Activated naive CD8-positive, alpha-beta T cell treated with anti-CD3 and anti-CD28 coated beads, Interleukin-2, amount 10 ng/mL, durations not matched to agents 7 days and 5 days (primary cell): ENCODE results near the gene EGR2. TPM values are rescaled to one million over a fixed set of nuclear protein-coding genes. Genes with fewer than 3 reads are reported as not detected.

Experiments
- ATAC-seq: fragments of 150-1000 bp; cut with Tn5 transposase; one replicate; pipeline ENCODE4 v1.10.0; 2021; ENCODE audit warnings: low read depth, moderate library complexity
- POLR2A ChIA-PET: fragments of 350-600 bp; sonication (Branson Sonifier 250); formaldehyde crosslinking; loops from one replicate; lab custom pipeline; 2021; ENCODE audit warnings: antibody characterized with exemption; lab: Charles Lee
- DNase-seq: peaks from one replicate; pipeline ENCODE4 v3.0.0; 2021
- H3K27ac Mint-ChIP-seq: one replicate; pipeline ENCODE4 v1.8.0; 2022; ENCODE audit warnings: mild to moderate bottlenecking, mixed read lengths
- H3K27me3 Mint-ChIP-seq: one replicate; pipeline ENCODE4 v1.8.0; 2022; ENCODE audit warnings: mild to moderate bottlenecking, moderate library complexity, mixed read lengths
- H3K36me3 Mint-ChIP-seq: one replicate; pipeline ENCODE4 v1.8.0; 2021; ENCODE audit warnings: mild to moderate bottlenecking, mixed read lengths
- H3K4me1 Mint-ChIP-seq: one replicate; pipeline ENCODE4 v1.8.0; 2021; ENCODE audit warnings: mixed read lengths
- H3K4me3 Mint-ChIP-seq: one replicate; pipeline ENCODE4 v1.8.0; 2022; ENCODE audit warnings: mild to moderate bottlenecking, moderate library complexity, mixed read lengths
- H3K9me3 Mint-ChIP-seq: one replicate; pipeline ENCODE4 v1.8.0; 2021; ENCODE audit warnings: mixed read lengths
- total RNA-seq, 2 experiments: library from RNA; stranded (reverse); gene quantifications; one replicate each; pipeline ENCODE4 v1.2.3, GENCODE V29; 2021

Gene EGR2
- total RNA-seq, 2 experiments from 2014 or later: 1.4 to 2.2 TPM

DNA sequence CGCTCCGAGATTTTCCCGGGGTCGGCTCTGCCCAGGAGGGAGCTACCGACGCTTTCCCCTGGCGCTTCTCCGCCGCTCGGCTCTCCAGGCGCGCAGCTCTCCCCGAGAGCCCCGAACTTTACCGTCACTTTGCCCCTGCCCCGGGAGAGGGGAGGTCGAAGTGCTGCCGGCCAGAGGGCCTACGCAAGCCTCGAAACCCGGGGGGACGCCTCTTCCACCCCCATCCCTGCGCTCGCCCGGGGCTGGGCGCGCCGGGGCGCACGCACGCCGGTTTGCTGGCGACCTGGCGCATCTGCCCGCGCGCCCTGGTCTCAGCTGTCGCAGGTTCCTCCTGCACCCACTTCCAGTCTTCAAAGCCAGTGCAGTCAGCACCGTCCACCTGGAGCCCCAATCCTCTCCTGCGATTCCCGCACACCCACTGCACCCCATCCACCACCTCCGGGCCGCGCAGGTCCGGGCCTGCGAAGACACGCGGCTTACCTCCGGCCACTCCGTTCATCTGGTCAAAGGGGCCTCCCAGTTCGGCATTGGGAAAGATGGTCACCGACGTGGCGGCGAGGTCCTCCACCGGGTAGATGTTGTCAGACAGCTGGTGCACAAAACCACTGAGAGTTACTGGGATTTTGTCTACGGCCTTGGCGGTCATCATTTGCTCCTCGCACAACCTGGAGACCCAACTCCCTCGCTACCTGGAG, 638 bp downstream of the EGR2 start:
- peaks cover 35% of the 10 kb centered on the region for H3K4me1 Mint-ChIP-seq
- peak overlapping the region; percentile 97 for H3K27ac Mint-ChIP-seq
- no peaks in the 10 kb centered on the region for H3K9me3 Mint-ChIP-seq
- H3K4me3 Mint-ChIP-seq: peak overlapping the region; percentile 92
- POLR2A ChIA-PET: interaction anchor here (0.7 to 5.1 kb wide), 9 partner anchors 11 to 814 kb away, joined by 3 to 73 read pairs (median 4); partner anchors contain the start of genes ADO and REEP3
- H3K27me3 Mint-ChIP-seq: peaks cover 45% of the 10 kb centered on the region
- ATAC-seq (no peak), DNase-seq (peak; percentile 57)
- H3K36me3 Mint-ChIP-seq: peaks cover 4% of the 10 kb centered on the region

DNA sequence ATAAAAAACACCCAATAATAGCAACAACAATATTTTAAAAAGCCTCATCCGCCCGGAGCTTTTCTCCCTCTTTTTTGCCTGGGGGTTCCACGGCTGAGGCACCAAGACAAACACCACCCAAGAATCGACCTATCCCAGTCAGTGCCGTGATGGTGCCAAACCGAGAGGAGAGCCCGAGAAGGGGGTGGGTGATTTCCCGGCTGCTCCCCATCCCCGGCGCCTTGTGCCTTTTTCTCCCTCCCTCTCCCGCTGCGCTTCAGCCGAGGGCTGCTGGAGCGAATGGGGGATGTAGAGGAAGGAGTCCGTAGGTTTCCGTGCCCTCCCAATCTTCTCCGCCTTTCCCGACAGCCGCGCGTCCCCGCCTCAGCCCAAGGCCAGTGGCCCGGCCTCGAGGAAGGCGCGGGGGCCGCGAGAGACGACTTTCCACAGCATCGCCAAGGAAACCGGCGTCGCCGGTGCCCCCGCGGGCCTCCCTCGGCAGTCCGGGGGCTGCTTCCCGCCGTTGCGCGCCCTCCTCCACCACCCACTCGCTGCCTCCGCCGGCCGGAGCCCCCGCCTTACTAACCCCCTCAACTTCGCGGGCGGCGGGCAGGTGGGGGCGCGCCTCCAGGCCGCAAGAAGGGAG, 1.3 kb downstream of the EGR2 start:
- peak overlapping the region; percentile 92 for H3K4me3 Mint-ChIP-seq
- POLR2A ChIA-PET: interaction anchor here (0.9 to 5.1 kb wide), 4 partner anchors 10 to 177 kb away, joined by 3 to 73 read pairs (median 40); partner anchors contain the start of gene ADO
- H3K4me1 Mint-ChIP-seq: peaks cover 39% of the 10 kb centered on the region
- peaks cover 38% of the 10 kb centered on the region for H3K27me3 Mint-ChIP-seq
- H3K9me3 Mint-ChIP-seq: no peaks in the 10 kb centered on the region
- no peak overlapping the region for H3K27ac Mint-ChIP-seq
- ATAC-seq (no peak), DNase-seq (no peak)
- peaks cover 4% of the 10 kb centered on the region for H3K36me3 Mint-ChIP-seq

- Mint-ChIP-seq H3K4me1 (peaks cover 38% of the 10 kb centered on the region), H3K27ac (no peak overlapping the region), H3K9me3 (no peaks in the 10 kb centered on the region), H3K4me3 (peak overlapping the region; percentile 92), H3K36me3 (peaks cover 6% of the 10 kb centered on the region), H3K27me3 (peaks cover 29% of the 10 kb centered on the region)
- ATAC-seq (no peak), DNase-seq (no peak)
- POLR2A ChIA-PET: interaction anchor here (5.1 kb wide), 1 partner anchor 9 kb away, joined by 73 read pairs; the partner anchor contains the start of gene ADO
Measured at GRCh38 chr10:62813981-62814380, 2.2 kb downstream of the EGR2 start.

DNA sequence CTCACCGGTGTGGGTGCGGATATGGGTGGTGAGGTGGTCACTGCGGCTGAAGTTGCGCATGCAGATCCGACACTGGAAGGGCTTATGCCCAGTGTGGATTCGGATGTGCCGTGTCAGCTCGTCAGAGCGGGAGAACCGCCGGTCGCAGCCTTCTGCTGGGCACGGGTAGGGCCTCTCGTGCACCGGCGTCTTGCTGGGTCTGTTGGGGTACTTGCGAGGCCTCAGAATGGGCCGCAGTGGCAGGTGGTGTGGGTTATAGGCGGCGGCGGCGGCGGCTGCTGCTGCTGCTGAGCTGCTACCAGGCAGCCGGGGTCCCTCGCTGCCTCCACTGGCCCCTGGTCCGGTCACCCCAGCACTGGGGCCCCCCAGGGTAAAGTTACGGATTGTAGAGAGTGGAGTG, 2.7 kb downstream of the EGR2 start:
- DNase-seq (no peak), ATAC-seq (no peak)
- no peaks in the 10 kb centered on the region for H3K9me3 Mint-ChIP-seq
- peaks cover 11% of the 10 kb centered on the region for H3K36me3 Mint-ChIP-seq
- peaks cover 40% of the 10 kb centered on the region for H3K4me1 Mint-ChIP-seq
- H3K27ac Mint-ChIP-seq: no peak overlapping the region
- H3K27me3 Mint-ChIP-seq: peaks cover 28% of the 10 kb centered on the region
- H3K4me3 Mint-ChIP-seq: peak overlapping the region; percentile 92
- POLR2A ChIA-PET: interaction anchor here (1.0 kb wide), 1 partner anchor 9 kb away, joined by 3 read pairs; the partner anchor contains the start of gene ADO

DNA sequence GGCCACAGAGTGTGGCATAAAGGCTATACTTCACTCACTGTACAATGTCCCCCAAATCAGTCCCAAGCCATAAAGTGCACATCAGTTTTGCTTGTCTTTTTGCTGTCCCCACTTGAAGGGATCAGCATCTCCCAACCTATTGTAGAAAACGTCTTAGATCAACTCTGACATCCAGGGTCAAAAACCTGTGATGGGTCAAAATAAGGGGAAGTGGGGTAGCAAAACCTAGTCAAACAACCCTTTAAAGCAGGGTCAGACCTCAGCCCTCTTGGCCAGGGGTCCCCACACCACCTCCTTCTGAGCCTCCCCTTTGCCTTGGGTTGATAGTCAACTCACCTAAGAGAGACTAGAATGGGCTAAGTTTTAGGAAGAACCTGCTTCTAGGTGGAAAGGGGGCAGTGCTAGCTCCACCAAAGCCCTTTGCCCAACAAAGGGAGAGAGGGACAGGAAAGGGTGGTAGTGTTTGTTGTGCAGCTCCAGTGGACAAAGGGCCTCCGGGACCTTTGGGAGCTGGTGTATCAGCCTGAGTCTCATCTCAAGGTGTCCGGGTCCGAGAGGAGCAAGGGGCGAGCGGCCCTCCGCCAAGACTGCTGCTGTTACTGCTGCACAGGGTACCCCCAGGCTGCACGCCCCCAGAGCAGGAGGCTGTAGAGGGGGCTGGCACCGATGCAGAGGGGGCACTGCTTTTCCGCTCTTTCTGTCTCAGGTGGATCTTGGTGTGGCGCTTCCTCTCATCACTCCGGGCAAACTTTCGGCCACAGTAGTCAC, 3.3 kb downstream of the EGR2 start:
- Mint-ChIP-seq H3K36me3 (peaks cover 16% of the 10 kb centered on the region), H3K4me3 (no peak overlapping the region), H3K9me3 (no peaks in the 10 kb centered on the region), H3K27me3 (peaks cover 25% of the 10 kb centered on the region), H3K4me1 (peaks cover 39% of the 10 kb centered on the region), H3K27ac (no peak overlapping the region)
- POLR2A ChIA-PET: interaction anchor here (1.0 kb wide), 1 partner anchor 8 kb away, joined by 3 read pairs; the partner anchor contains the start of gene ADO
- no peak for ATAC-seq
- DNase-seq: no peak

DNA sequence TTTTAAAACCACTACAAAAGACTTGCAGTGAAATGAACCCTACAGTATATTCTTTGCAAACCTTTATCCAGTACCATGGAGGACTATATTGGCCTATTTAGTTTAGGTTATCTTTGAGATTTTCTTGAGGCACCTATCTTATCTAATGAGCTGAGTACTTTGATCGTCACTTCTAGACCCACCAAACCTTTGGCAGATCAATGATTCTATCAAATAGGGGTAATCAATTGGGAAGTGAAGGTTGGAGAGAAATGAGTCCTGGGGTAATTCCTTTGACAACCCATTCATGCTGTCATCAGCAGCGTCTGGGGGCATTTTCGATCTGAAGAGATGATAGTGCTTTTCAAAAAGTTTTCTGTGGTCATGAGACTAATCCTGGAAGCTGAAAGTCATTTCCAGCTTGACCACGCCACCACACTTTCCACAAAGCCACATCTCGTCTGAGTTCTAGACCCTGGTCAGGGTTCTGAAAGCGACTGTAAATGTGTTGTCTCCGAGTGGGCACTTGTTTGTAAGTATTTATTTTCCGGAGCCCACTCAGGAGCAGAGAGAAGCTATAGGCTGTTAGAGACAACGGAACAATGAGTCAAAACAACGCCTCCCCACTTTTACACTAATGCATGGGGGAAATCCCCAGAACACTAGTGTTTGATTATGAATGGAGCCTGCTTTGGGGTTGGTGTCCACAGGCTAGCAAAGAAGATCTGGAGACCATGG, 4.8 kb downstream of the EGR2 start:
- ATAC-seq (peak; percentile 12), DNase-seq (peak; percentile 54)
- Mint-ChIP-seq H3K36me3 (peaks cover 21% of the 10 kb centered on the region), H3K9me3 (no peaks in the 10 kb centered on the region), H3K4me1 (peaks cover 50% of the 10 kb centered on the region), H3K4me3 (peak overlapping the region; percentile 14), H3K27ac (no peak overlapping the region), H3K27me3 (peaks cover 25% of the 10 kb centered on the region)
- POLR2A ChIA-PET: interaction anchor here (1.1 to 1.4 kb wide), 3 partner anchors 42 to 174 kb away, joined by 3 to 8 read pairs (median 6); no protein-coding TSS in a partner anchor

DNA sequence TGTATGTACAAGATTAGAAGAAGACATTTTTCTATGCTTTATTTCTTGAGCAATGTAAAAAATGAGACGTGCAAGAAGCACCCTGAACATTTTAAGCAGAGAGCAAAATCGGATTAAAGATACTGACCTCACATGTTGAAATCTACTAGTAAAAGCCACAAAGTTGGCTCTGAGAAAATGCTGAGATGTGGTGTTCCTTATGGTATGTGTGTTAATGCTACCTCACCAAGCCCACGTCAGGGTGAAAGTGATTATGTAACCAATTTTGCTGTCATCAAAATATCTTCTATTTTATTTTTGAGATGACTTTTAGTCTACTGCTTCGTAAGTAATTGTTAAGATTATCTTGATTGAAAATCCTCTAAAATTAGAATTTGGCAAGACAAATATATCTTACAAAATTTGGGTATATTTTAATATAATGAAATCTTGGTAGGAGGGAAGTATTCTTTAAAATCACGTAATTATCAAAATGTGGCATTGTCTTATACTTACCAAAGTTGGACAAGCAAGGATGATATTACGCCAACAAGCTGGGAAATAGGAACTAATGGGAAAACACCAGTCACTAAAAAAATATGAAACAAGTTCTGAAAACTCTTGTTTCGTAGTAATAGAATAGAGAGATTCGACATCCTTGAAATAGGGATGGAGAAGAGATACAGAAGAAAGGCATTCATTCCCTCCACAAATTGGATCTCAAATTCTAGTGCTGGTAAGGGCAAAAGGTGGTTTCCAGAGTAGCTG, 5.8 kb downstream of the EGR2 start:
- POLR2A ChIA-PET: interaction anchor here (0.6 to 1.4 kb wide), 3 partner anchors 76 to 552 kb away, joined by 3 to 8 read pairs (median 6); no protein-coding TSS in a partner anchor
- Mint-ChIP-seq H3K9me3 (no peaks in the 10 kb centered on the region), H3K36me3 (peaks cover 22% of the 10 kb centered on the region), H3K27me3 (peaks cover 17% of the 10 kb centered on the region), H3K27ac (no peak overlapping the region), H3K4me3 (no peak overlapping the region), H3K4me1 (peaks cover 47% of the 10 kb centered on the region)
- ATAC-seq (no peak), DNase-seq (no peak)

DNA sequence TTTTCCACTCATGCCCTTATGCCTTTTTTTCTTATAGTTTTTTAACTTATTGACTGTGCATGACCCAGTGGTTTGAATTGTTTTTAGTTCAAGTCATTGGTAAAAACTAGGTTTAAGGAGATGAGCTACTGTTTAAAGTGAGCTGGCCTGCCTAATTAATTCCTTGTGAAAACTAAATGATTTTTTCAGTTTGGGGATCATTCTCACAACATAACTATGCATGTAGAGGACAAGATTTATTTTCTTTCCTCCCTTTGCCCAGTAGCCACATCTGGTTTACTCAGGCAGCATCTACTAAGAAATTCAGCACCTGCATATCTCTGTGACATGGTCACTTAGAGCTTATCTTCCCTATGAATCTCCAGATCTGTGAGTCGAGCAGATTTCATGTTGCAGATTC, 9.9 kb downstream of the EGR2 start:
- Mint-ChIP-seq H3K4me1 (peaks cover 43% of the 10 kb centered on the region), H3K4me3 (peak overlapping the region; percentile 86), H3K9me3 (no peaks in the 10 kb centered on the region), H3K27ac (peak overlapping the region; percentile 73), H3K36me3 (peaks cover 20% of the 10 kb centered on the region), H3K27me3 (no peaks in the 10 kb centered on the region)
- DNase-seq (no peak), ATAC-seq (no peak)
- POLR2A ChIA-PET: interaction anchor here (3.1 to 6.8 kb wide), 2 partner anchors 10 to 327 kb away, joined by 11 to 73 read pairs; partner anchors contain the start of genes EGR2 and NRBF2

- peaks cover 37% of the 10 kb centered on the region for H3K4me1 Mint-ChIP-seq
- ATAC-seq: peak; percentile 26
Measured at GRCh38 chr10:62805231-62806099, 10.7 kb downstream of the EGR2 start.

GRCh38 chr10:62804356-62805230, 11.6 kb downstream of the EGR2 start, which contains the start of gene ADO:
ADO (plus strand) TSS chr10:62804720; CDS start chr10:62805060, 340 bp downstream.
- H3K4me3 Mint-ChIP-seq: peak within 1 kb of the TSS; percentile 98
- H3K27ac Mint-ChIP-seq: peak within 1 kb of the TSS; percentile 100
- H3K9me3 Mint-ChIP-seq: no peaks in the 10 kb centered on the region
- H3K27me3 Mint-ChIP-seq: peaks cover 14% of the 10 kb centered on the region
- peaks cover 32% of the 10 kb centered on the region for H3K4me1 Mint-ChIP-seq
- DNase-seq: peak; percentile 81
- peaks cover 20% of the 10 kb centered on the region for H3K36me3 Mint-ChIP-seq
- ATAC-seq: peak; percentile 83
- POLR2A ChIA-PET: interaction anchor here (0.7 to 6.8 kb wide), 9 partner anchors 8 to 463 kb away, joined by 3 to 73 read pairs (median 6); partner anchors contain the start of genes EGR2 and NRBF2

More at GRCh38 chr10:62805231-62806099, 10.7 kb downstream of the EGR2 start:
- no peak for DNase-seq
- POLR2A ChIA-PET: interaction anchor here (0.7 to 6.8 kb wide), 7 partner anchors 7 to 462 kb away, joined by 3 to 73 read pairs (median 11); partner anchors contain the start of genes EGR2 and NRBF2
- peaks cover 20% of the 10 kb centered on the region for H3K36me3 Mint-ChIP-seq
- H3K4me3 Mint-ChIP-seq: peak overlapping the region; percentile 86
- peak overlapping the region; percentile 88 for H3K27ac Mint-ChIP-seq
- peaks cover 6% of the 10 kb centered on the region for H3K27me3 Mint-ChIP-seq
- H3K9me3 Mint-ChIP-seq: no peaks in the 10 kb centered on the region
